ENCODE measurements around the gene MGAT5.

The MGAT5 gene

DNA sequence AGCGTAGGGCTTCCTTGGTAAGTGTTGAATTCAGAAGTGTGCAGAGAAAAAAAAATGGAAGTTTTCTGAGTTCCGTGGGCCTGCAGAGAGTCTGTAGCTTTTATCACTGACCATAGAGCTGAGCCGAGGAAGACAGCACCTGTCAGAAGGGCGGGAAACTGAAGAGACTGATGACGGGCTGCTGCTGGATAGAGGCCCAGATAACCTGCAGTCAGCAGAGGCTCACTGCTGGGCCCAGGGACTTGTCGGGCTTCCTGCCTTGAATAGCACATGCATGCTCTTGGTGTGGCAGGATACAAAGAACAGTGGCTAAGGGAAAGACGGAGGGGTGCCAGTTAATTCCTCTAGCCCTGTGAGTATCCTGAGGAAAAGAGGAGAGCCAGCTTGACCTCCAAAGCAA lies 166.4 kb downstream of the MGAT5 start:
- DNase-seq (ENCODE audit: low read depth in 2 of 2): no peak

DNA sequence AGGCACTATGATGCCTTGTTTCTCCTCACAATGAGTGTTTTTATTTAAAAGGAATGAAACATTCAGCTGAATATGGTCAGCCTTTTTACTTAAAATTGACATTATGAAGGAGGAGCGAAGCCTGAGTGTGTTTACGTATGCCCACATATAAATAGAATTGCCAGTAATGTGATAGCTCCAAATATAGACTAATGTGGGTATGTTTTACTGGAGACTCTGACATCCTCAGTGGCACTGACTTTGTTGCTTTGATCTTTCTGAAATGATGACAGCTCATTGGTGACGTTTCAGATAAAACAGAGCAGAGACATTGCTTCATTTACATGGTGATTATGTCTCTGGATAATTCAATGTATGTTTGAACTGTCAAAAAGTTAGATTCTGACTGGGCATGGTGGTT lies 167.0 kb downstream of the MGAT5 start:
- DNase-seq (ENCODE audit: low read depth in 2 of 2): no peak

DNA sequence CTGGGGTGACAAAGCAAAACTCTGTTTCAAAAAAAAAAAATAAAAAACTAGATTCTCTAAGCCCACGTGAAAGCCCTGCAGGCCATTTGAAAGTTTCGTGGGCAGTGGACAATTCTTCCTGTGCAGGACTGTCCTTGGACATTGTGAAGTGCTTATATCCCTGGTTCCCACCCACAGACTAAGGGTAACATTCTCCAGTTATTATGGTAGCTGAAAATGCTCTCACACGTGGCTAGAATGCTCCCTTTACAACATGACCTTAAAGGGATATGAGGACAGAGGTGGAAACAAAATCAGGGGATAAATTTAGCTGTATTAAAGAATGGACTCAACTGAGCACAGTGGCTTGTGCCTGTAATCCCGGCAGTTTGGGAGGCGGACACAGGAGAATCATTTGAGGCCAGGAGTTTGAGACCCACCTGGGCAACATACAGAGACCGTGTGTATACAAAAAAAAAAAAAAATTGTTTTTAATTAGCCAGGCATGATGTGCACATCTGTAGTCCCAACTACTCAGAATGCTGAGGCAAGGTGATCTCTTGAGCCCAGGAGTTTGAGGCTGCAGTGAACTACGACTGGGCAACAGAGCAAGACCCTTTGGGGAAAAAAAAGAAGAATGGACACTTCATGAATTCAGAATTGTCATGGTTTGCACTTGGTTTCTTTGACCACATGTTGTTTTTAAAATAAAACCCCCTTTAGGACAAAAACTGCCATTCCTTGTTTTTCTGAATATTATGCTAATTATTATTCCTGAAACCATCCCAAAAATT lies 167.9 kb downstream of the MGAT5 start:
- DNase-seq (ENCODE audit: low read depth in 2 of 2): no peak

DNA sequence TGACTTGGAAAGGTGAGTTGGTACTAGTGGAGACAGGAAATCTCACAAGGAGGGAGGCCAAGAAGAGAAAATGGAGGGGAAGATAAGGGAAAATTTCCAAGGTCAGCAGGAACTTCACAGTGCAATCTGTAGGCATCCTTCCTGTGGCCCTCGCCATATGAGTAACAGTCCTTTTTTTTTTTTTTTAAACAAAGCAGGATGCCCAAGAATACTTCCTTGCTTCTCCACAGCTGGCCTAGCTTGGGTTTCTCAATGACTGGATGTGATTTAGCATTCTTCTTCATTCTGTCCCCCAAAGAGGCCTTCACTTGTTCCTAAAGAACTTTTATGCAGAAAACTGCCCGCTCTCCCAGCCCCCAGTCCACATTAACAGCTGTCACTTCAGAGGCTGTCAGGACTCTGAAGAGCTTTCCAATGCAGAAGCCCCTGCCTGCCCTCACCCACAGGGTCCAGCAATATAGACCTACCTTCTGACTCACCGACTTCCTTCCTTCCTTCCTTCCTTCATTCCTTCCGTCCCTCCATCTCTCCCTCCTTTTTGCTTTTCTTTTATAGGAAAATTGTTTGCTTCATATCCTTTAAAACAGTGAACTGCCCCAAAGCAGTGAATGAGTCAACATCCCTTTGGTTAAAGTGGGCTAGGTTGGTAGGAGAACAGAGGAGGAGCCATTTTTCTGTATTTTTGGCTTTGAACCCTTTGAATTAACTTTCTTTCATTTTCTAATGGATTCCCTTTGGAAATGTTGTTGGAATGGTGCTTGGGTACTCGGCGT lies 172.0 kb downstream of the MGAT5 start:
- DNase-seq (ENCODE audit: low read depth in 2 of 2): no peak

DNA sequence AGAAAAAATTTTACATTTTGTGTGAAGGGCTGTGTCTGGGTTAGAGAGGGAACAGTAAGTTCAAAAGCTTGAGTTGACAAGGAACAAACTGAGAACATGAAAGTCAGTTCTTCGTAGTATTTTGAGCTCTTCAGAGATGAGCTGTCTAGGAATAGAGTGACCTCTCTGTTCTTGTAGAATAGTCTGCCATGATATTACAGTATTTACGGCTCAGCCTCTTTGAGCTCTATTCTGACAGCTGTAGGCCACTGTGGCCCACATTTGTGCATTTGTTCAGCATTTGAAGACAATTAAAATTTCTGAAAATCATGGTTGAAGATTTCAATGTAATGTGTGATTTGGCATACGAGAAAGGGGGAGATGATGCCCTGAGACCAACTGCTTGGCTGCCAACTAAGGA lies 172.8 kb downstream of the MGAT5 start:
- no peak for DNase-seq (ENCODE audit: low read depth in 2 of 2)

DNA sequence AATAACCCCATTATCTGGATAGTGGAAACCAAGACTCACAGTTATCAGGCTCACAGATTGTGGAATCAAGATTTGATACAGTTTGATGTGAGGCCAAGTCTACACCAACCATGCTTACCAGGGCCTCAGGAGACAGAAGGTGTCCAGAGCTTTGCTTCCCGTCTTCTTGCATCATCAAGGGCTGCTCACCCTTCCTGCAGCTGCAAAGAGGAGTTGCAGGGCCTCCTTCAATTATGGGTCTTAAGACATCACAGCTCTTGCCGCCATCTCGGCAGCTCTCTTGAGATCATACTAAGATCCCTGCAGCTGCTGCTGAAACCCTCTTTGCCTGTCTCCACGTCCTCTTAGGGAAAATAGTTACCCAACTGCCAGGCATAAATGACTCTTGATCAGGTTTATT lies 176.0 kb downstream of the MGAT5 start:
- DNase-seq (ENCODE audit: low read depth in 2 of 2): no peak

DNA sequence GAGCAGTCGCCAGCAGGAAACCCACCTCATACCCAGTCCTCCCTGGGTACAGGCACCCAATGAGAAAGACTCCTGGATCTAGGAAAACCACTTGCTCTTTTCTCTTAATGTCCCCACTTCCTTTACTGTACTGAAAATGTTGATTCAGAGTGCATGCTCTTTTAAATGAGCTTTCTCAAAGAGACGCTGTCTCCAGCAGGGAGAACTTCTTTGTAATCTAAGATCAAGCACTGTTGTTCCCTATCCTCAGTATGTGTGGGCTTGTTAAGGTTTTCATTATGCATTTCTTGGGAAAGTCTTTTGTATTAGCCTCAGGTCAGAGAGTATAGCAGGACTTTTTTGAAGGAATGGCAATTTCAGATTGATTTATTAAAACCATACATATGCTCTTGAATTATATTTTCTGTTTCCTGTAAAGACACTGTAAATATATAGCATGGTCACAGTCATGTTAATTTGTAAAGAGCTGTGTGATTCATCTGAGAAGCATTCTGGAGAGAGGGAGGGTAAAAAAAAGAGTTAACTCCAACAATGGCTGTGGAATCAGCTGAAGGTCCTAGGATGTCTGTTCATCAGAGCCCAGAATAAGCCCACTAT lies 178.1 kb downstream of the MGAT5 start:
- no peak for DNase-seq (ENCODE audit: low read depth in 2 of 2)

DNA sequence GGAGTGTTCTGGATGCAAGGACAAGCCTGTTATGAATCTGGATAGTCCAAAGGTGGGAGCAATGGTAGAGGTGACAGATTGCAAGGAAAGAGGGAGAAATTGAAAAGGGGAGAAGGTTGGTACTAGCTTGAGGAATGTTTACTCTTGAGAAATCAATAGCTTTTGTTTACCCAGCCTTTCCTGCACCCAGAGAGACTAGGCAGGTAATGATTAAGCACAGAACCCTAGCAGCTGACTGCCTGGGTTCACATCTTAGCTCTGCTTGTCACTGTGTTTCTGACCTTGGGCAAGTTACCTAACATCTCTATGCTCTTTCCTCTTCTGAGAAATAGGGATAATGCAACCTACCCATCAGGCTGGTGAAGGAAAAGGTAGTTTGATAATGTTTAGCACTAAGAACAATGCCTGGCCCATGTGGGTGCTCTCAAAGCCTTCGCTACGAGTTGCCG lies 178.6 kb downstream of the MGAT5 start:
- DNase-seq (ENCODE audit: low read depth in 2 of 2): no peak

DNA sequence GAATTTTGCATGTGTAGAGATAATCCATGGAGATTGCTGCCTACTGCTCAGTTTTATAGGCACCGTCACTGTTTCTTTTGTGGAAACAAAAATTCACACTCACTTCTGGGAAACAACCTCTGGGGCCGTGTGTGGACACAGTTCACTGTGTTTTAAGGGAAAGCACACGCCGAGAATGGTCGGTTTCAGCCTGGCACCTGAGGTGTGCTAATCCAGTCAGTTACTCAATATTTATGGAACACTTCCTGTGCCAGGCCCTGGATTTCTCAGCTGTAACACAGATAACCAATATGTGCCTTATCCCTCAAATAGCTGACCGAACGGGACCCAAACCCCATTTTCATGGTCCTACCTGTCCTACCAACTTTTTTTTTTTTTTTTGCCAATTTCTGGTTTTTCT lies 179.6 kb downstream of the MGAT5 start:
- no peak for DNase-seq (ENCODE audit: low read depth in 2 of 2)

DNA sequence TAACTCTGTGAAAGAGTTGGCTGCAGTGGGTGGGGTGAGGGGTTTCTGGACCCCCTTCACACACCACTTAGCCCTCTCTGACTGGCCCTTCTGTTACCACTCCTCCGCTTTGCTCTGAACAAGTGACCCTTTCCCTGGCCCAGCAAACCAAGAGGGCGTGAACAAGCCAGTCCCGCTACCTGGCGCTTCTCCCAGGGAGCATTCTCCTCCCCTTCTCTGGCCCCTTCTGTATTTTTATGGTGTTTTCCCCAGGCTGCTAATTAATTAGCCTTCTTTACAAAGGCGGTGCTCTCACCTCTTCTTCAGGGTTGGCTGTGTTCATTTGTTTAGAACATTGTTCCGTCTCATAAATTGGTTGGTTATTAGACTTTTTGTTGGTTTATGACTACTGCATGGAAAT lies 180.1 kb downstream of the MGAT5 start:
- DNase-seq (ENCODE audit: low read depth in 2 of 2): no peak

DNA sequence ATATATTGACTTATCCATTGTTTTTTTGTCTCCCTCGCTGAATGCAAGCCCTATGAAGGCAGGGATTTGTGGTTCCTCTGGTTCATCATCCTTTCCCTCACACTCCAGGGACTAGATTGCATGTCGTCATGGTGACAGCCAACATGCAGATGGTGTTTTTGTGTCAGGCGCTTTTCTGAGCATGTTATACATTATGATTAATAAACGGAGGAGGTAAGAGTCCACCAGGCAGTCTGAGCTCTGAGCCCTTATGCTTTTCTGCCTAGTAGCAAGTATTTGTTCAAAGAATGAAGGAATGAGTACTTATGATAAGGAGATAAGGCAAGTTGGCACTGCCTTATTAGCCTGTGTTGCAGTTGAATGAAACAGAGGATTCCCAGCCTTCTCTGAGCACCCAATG lies 181.6 kb downstream of the MGAT5 start:
- DNase-seq (ENCODE audit: low read depth in 2 of 2): no peak

DNA sequence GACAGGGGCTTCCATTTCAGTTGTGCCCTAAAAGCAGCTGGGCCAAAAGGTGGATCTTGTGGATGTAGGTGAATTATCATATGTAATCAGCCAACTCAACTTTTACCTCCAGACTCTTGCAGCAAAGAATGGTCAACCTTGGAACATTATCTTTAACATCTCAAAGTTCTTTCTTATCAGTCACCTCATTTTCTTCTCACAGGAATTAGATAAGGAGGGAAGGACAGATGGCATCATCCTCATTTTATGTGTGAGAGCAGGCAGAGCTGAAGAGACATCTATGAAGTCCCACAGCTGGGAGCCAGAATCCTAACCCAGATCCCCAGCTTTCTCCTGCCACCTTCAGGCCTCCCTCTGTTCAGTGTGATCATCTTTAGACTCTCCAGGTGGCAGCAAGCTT lies 182.1 kb downstream of the MGAT5 start:
- no peak for DNase-seq (ENCODE audit: low read depth in 2 of 2)

DNA sequence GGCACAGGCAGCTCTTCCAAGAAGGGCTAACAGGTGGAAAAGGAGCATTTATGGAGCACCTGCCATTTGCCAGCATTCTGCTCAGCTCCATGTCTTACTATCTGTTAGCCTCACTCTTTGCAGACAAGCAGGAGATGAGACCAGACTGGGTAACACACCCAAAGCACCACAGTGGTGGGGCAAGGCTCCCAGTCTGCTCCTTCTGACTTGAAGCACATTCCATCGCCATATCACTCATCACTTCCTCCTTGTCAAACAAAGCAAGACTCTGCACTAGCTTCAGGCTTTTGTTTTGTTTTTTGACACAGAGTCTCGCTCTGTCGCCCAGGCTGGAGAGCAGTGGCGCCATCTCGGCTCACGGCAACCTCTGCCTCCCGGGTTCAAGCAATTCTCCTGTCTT lies 182.8 kb downstream of the MGAT5 start:
- no peak for DNase-seq (ENCODE audit: low read depth in 2 of 2)

DNA sequence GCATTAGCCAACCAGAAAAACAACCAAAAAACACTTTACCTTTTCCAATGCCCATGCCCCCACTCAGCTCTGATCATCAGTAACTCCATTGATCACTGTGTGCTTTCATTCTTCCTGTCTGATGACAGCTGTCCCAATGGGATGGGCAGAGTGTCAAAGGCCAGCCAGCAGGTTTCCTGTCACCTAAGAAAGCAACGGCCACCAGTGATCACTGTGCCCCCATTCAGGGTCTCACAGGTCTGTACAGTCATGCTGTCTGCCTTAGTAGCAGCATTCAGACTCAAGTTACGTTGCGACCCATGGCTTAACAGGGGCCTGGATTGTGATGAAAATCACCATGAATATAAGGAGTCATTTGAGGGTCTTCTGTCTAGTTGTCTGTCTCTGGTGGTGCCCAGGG lies 184.5 kb downstream of the MGAT5 start:
- DNase-seq (ENCODE audit: low read depth in 2 of 2): no peak

DNA sequence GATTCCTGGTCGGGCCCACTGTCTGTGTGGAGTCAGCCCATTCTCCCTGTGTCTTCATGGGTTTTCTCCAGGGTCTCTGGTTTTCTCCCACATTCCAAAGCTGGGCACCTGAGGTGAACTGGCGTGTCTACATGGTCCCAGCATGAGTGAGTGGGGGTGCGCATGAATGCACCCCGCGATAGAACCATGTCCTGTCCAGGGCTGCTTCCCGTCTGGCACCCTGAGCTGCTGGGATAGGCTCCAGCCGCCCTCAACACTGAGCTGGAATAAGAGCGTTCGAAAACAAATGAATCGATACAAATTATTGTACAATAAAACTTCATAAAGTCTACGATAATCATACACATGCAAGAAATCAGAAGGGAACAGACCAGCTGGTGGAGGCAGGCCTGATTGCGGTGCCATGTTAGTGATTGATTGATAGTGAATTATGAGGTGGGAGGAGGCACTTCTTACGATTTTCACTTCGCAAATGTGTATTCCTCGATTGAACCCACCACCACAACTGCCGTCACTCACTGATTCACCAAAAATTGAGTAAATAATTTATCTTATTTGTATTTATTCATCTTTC lies 186.6 kb downstream of the MGAT5 start:
- no peak for DNase-seq (ENCODE audit: low read depth in 2 of 2)

DNA sequence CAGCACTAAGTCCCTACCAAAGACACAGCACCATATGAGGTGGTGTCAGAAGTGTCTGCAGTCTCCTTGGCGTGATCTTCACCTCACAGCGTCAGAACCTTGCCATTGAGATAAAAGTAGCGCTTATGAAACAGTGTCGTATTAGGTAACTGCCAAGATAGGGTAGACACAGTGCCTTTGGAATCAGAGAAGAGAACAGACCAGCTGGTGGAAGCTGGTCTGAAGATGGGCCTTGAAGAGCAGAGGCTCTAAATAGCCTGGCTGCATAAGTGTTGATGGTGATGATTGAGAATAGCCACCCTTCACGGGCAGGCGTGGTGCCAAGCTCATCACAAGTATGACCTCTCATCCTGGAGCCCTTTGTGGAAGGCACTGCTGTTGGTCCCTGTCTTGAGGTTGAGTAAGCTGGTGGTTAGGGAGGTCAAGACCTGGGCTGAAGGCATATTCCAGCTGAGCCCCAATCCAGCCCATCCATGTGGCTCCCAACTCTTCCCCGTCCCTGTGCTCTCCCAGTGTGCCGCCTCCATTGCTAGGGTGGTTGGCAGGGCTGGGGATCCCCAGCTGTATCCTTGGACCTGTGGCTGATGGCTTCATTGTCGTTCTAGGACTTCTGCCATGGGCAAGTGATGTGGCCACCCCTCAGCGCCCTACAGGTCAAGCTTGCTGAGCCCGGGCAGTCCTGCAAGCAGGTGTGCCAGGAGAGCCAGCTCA lies 187.4 kb downstream of the MGAT5 start:
- no peak for DNase-seq (ENCODE audit: low read depth in 2 of 2)

DNA sequence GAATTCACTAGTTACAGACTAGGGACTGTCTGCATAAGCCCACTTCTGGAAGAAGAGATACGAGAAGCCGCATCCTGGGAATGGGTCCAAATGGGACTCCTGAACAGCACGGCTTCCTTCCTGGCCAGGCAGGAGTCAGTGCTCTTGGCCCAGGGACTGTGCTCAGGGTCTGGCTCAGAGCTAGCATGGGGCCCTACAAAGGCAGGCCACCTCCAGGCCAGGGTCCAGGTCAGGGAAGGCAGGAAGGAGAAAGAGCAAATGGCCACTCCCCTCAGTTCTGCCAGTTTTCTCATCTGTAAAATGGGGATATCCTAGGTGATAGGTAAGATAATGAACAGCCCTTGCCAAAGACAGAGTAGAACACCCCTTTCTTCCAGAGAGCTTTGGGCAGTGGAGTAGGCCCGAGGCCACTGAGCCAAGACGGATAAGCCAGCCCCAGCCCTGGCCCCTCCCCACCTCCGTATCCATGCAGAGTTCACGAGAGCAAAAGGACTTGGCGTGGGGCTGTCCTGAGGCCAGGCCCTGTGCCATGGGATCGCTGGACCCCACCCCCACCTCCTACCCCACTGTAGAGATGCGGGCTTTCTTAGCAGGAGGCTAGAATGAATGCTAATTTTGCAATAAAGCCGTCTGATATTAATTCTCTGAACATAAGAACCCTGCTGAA lies 190.1 kb downstream of the MGAT5 start:
- no peak for DNase-seq (ENCODE audit: low read depth in 2 of 2)

DNA sequence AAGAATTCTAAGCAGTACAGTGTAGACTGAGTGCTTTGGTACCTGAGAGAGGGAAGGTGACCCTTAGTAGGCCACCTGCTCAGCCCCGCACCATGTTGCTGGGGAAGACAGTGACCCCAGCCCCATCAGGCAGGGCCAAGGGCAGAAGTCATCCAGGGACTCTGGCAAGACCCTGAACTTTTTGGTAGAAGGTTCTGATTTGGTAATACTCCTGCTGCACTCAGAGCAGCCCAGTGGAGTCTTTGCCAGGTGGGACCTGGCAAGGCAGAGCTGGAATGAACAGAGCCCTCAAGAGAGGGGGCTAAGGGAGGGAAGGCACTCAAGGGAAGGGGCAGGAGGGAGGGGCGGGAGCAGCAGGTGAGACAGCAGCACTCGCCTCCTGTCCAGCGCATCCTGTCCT lies 191.2 kb downstream of the MGAT5 start:
- no peak for DNase-seq (ENCODE audit: low read depth in 2 of 2)

DNA sequence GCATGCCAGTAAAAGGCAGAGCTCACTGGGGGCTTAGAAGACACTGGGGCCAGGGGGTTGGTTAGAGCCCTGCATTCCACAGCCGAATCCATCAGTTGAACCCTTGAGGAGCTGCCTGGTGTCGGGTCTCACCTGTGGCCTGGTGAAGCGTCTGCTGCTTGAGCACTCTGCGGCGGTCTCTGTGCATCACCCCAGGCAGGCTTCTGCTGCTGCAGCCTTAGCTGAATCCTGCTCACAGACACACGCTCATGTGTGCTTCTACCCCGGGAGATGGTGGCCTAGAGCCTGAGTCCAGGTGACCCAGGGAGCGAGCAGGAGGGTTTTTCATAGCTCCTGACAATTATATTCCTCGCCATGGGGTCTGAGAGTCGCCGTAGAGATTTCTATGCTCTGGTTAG lies 192.1 kb downstream of the MGAT5 start:
- no peak for DNase-seq (ENCODE audit: low read depth in 2 of 2)

DNA sequence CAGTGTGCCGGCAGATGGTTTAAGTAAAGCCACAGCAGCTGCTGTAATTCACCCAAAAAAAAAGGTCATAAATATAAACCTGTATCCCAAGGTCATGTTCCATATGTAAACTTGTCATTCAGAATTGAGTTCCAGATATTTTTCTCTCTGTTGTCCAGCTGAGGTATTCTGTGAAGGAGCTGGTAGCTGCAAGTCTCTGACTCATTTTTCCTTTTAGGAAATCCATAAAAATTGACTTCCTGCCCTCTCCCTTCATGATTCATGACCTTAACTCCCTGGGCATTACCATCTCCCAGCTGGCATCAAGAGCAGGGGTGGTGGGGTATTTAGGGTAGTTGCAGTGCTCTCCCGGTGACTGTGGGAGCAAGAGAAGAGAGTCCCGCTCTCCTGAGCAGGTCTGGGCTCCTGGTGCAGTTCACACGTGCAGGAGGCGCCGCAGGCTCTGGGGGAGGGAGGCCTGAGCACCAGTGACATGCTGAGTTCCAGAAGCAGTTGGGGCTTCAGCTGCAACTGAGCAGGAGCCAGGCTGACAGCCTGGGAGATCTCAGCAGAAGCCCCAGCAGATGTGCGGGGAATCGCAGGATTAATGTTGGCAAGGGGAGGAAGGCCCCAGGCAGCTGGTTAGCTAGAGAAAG lies 192.6 kb downstream of the MGAT5 start:
- no peak for DNase-seq (ENCODE audit: low read depth in 2 of 2)

DNA sequence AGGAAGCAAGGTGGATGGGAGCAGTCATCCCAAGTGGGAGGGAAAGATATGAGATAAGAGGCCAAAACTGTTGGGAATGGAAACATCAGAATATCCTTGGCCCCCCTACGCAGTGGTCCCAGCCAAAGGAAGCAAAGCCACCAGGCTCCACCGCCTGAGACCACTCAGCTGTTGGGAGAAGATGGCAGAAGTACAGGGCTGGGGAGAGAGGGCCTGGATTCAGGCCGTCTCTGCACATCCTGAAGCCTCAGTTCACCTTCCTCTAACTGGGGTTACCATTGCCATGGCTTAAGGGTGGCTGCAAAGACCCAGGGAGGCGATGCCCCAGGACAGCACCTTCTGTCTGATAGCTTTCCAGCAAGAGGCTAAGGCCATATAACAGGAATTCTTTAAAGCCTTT lies 193.8 kb downstream of the MGAT5 start:
- no peak for DNase-seq (ENCODE audit: low read depth in 2 of 2)

Data from stimulated activated CD8-positive, alpha-beta memory T cell treated with anti-CD3 and anti-CD28 coated beads, Interleukin-15, amount 100 ng/mL, for 48 hours (primary cell).